Stimulated activated CD8-positive, alpha-beta memory T cell treated with anti-CD3 and anti-CD28 coated beads, Interleukin-15, amount 100 ng/mL, for 48 hours (primary cell): ENCODE results near the gene NTN4.
"Not testable (repeated sequence)": the region's sequence is repeated elsewhere in the genome, so short reads cannot be mapped to it uniquely, and the experiment has no call there.

Source experiments
- DNase-seq, 2 donors: peaks; one replicate each; pipeline ENCODE4 v3.0.0-alpha.2; 2020; ENCODE audit warnings: low read depth in 2 of 2

Gene NTN4

DNA sequence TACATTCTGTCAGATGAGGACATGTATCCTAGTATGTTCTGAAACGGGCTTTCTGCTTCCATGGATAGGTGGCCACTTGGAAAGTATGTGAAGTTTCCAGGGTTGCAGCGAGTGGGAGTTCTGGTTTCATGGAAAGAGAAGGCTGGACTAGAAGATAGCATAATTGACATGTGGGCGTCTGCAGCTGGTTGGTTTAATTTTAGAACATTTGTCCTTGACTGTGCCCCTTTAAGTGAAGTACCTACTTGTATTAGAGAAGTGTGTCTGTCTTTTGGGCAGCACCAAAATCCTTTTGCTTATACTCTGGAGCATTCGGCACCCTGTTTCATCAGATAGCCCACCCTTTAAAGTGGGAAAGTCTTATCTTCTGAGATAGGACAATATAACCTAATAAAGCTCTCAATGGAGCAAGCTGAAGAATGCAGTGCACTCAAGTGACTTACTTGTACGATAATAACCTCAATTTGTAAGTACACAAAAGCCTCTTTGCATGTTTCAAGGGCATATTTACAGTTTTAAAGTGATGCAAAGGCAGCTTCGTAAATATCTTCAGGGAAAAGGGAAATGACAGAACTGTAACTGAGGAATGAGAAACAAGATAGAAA, 35.2 kb downstream of the NTN4 start:
- DNase-seq = no peak

DNA sequence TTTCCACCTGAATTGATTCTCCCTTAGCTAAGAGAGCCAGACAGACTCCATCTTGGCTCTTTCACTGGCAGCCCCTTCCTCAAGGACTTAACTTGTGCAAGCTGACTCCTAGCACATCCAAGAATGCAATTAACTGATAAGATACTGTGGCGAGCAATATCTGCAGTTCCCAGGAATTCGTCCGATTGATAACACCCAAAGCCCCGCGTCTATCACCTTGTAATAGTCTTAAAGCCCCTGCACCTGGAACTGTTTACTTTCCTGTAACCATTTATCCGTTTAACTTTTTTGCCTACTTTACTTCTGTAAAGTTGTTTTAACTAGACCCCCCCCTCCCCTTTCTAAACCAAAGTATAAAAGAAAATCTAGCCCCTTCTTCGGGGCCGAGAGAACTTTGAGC, 44.5 kb downstream of the NTN4 start:
- not testable (repeated sequence) for DNase-seq

DNA sequence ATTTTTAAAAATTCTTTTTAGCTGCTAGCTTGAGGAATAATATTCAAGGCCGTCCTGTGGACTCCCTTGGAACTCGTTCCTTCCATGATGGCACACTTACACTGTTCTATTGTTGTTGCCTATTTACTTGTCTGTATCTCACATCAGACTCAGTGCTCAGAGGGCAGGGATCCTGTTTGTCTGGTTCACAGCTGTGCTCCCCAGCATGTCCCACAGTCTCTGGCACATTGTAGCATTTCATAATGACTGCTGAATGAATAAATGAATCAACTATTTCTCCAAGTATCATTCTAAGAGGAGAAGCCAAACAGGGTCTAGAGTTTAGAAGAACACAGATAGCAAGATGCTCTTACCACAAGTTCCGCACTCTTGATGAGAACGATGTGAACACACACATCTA, 48.0 kb downstream of the NTN4 start:
- DNase-seq = no peak

DNA sequence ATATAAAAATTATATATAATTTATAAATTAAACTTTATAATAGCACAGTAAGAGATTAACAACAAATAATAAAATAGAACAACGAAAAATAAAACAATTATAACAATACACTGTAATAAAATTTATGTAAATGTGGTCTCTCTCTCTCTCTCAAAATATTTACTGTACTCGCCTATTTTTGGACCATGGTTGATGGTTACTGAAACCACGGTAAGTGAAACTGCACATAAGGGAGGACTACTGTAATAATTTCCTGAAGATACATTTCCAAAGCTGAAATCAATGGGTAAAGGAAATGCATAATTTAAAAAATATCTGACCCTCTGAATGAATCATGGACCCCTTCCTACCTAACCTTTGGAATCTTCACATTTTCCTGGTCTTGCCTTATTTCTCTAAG, 48.9 kb downstream of the NTN4 start:
- no peak for DNase-seq

DNA sequence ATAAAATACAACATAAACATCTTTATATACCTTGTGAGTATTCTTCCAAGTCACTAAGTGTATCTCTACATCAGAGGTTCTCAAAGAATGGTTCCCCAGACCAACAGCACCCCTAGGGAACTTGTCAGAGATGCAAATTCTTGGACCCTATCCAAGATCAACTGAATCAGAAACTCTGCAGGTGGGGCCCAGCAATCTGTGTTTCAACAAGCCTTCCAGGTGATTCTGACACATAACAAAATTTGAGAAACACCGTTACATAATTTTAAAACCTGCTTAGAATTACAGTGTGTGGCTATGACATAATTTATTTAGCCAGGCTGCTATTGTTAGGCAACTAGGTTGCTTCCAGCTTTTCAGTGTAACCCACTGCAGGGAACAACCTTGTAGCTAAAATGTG, 49.8 kb downstream of the NTN4 start:
- no peak for DNase-seq

DNA sequence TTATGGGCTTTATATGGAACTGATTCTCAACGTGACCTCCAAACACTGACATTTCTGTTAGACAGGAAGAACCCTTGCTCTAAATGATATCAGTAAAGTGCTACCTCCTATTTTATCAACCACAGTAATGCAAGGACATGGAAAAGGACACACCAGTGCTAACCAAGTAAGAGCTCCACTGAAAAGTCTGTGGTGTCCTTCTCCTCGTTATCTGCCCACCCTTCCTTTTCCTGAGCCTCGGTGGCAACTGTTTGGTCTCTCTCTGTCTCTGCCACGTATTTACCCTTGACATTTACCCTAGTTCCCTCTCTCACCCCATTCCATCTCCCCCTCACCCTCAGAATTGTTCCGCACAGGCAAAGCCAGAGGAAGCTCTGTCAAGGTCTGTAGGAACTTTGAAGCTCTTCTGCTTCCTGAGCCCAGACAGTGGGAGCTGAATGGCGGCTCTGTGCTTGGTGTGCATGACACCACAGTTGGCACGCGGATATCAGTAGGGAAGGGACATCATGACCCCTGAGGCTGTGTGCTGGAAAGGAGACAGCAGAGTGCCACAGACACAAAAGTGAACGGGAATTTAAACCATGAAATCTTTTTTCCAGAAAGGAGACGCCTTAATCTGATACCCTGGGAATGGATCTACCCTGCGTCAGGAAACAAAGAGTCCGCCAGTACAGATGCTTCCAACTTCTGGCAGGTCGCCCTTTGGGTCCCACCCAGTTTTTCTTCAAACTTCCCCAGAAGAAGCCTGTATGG, 50.8 kb downstream of the NTN4 start:
- DNase-seq = no peak

DNA sequence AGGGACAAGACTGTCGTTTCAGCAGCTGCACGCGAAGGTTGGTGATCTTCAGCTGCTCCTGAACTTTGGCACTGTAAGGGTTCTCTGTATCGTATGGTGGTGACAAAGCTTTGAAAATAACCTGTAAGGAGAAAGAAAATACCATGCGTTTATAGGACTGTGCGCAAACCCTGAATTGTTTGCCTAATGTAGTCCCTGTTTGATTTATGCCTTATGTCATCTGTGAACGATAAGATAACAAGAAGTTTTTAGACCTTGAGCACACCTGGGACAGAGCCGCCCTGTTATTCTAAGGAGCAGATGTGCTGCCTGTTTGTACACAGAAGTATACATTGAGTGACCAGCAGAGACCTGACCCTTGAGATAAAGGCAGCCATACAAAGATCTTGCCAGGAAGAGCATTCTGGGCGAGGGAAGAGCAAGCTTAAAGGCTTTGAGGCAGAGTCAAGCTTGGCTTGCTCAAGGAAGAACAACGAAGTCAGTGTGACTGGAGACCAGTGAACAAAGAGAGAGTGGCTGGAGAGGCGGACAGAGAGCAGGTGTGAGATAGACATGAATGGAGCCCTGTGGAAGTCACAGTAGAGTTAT, 52.4 kb downstream of the NTN4 start:
- DNase-seq = no peak

DNA sequence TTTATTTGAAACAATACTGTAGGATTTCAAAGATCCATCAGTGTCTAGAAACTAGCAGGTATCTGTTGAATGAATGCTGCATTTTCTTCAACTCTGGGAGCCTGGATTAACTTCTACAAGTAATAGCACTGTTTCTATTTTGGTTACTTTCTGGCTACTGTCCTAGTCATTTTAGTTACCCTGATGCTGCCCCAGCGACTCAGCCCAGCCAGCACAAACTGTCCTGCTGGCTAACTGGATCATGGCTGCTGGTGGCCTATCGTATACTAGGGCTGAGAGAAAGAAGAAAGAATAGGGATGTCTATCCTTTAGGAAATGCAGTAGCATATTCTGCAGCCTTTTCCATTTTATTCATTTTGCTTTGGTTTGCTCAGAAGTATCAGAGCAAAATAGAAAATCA, 53.9 kb downstream of the NTN4 start:
- DNase-seq = no peak

DNA sequence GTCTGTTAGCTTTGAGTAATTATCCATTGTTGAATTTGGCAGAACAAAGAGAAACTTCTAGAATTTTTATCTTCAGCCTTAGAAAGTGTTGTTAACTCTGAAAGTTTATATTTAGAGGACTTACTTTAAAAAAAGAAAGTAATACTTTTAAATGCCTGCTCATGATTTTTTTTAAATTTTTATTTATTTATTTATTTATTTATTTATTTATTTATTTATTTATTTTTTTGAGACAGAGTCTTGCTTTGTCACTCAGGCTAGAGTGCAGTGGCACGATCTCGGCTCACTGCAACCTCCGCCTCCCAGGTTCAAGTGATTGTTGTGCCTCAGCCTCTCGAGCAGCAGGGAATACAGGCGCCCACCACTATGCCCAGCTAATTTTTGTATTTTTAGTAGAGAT, 54.8 kb downstream of the NTN4 start:
- DNase-seq = not testable (repeated sequence)

DNA sequence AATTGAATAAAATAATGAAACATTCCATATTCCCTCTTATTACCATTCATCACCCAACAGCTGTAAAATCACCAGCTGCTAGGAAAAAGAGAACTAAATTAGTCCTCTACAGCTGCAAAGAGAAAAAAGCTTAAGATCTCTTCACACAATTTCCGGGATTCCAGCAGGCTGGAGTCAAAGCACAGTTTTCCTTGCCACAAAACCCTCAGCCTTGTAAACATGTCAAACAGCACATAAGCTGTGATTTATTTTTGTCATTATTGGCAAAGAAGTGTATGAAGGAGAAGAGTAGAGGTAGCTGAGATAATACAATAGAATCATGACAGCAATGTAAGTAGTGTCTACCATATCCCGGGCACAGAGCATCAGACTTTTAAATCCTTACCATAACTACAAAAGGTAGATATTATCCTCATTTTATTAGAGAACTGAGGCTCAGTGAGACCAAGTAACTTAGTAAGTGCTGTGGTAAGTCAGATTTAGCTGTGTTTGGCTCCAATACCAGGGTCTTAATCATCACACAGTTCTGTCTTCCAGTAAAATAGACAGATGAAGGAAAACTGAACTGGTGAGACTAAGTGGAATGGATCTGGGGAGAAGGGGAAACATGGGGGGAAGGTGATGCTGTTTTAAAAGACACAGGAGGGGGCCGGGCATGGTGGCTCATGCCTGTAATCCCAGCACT, 57.3 kb downstream of the NTN4 start:
- no peak for DNase-seq

DNA sequence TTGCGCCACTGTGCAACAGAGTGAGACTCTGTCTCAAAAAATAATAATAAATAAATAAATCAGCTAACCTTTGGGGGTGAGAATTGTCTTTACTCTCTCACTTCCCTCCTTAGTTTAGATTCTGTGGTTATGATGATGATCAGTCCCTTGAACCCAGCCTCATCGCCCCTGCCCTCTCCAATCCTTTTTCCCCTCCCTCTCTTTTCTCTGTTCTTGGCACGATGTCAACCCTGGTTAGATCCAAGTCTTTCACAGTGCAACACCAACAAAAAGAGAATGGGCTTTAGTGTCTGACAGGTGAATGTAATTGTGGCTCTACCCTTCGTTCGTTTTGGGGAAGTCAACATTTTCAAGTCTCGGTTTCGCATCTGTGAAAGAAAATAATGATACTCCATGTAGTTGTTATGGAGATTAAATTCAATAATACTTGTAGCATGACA, 59.0 kb downstream of the NTN4 start:
- DNase-seq = no peak

DNA sequence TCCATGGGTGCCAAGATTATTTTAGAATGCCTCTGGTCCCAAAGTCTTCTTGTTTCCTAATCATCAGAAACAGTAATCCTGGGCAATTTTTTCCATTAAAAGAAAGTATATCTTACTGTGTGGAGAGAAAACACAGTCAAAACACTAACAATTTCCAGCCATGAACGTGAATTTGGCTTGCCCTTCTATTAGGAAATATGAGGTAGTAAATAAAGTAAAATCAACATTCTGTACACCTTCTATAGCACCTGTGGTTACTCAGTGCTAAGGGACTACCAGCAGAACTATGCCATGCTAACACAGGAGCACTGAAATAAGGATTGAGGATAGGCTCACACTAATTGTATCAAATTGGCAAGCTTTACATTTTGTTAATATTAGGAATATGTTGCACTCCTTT, 60.1 kb downstream of the NTN4 start:
- DNase-seq = no peak

DNA sequence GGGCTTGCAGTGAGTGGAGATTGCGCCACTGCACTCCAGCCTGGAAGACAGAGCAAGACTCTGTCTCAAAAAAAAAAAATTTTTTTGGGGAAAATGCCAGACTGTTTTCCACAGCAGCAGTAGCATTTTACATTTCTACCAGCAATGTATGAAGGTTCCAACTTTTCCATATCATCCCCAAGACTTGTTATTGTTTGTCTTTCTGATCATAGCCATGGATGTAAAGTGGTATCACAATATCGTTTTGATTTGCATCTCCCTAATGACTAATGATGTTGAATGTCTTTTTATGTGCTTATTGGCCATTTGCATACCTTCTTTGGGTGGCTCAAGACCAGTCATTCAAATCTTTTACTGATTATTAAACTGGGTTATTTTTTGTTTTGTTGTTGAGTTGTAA, 63.7 kb downstream of the NTN4 start:
- no peak for DNase-seq

DNA sequence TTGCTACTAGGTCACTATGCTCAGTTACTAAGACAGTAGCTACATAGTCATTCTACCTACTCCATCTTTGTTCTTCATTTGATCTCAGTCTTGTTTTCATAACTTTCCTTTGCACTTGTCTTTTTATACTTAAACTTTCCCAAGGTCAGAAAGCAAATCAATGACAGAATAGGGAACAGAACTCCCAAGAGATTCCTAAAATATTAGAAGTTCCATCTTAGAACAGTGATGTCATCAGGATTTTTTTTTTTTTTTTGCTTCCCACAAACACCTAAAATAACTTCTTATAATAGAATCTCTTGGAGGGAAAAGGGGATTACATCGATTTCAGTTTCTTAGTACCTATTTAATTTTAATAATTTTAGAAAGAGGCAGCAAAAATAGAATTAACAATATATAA, 65.8 kb downstream of the NTN4 start:
- DNase-seq = no peak

DNA sequence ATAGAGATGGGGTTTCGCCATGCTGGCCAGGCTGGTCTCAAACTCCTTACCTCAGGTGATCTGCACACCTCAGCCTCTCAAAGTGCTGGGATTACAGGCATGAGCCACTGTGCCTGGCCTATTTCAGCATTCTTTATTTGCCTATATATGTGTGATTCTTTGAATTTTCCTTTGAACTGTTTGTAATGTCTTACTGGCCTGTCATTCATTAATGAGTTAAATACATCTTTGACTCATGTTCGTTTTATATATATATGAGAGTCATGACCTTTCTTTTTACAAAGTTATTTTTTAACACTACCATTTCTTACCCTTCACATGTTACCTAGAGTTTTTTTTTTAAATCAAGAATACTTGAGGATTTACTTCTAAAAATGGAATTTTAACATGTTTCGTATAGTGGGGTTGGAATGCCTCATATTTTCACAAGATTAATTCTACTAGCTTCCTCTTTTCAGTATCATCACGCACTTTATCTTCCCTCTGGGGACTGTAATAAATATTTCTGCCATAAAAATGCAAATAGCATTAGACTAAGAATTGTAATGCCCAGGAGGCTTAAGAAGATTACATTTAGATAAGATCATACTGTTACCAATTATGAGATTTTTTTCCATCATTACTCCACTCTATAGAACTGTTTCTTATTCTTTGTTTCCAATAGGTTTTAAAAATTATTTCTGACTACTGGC, 66.7 kb downstream of the NTN4 start:
- DNase-seq = no peak

DNA sequence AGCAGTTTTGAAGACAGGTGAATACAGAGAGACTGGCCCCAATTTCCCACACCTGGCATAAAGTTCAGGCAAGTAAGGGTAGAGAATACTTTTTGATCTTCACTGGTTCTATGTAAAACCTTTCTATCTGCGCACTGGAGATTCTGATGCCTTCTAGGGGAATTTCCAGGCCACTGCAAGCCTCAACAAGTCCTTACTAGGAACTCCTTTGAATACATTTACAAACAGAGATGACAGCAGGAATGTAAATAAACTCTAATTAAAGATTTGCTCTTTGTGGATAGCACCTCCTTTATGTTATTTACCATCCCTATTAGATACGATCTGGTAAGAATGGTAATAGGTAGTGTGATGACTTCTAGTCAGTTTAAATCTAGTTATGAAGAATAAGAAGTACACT, 69.2 kb downstream of the NTN4 start:
- no peak for DNase-seq

DNA sequence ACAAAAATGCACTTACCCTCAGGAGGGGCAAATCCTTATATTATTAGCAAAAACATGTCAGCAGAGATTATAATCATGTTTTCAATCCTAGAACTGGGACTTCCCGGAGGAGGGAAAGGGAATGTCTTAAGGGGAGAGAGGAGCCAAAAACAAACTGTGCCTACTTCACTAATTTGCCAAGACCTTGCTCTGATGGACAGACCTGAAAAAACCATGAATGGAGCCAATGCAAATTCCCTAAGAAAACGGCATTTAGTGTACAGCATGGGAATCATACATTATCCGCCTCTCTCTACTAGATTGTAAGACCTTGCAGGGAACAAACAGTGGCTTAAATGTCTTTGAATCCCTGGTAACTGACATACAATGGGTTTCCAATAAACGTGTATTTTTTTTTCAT, 70.4 kb downstream of the NTN4 start:
- no peak for DNase-seq

DNA sequence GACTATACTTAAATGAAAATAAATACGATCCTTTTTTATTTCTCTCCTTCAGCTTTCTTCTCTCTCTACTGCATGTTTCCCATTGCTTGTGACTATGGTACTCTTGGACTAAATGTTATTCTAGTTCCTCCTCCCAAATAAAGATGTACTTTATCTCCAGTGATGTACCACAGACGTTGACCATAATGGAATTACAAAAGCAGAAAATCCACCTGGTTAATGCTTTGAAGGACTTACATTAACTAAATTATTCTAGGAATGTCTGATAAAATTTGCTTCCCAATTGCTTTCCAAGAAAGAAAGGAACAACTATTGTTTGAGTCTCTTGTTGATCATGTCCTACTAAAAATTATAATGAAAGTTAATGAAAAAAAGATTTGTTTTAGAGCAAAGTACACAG, 71.8 kb downstream of the NTN4 start:
- no peak for DNase-seq

DNA sequence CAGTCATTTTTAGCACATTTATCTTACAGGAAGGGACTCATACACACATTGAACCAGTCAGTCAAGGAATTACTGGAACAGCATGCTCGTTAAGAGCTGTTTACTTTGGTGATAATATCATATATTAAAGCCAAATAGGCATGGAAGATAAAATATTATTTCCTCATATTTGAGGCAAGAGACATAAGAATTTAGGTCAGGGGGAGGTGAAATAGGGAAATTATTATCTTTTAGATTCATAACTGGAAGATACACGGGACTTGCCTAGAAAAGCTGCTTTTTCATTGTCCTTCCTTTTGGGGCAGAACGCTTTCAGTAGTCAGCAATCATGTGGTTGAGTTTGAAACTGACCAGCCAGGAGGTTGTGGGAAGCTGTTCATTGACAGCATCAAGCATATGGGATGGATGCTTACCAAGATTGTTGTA, 72.5 kb downstream of the NTN4 start:
- no peak for DNase-seq

DNA sequence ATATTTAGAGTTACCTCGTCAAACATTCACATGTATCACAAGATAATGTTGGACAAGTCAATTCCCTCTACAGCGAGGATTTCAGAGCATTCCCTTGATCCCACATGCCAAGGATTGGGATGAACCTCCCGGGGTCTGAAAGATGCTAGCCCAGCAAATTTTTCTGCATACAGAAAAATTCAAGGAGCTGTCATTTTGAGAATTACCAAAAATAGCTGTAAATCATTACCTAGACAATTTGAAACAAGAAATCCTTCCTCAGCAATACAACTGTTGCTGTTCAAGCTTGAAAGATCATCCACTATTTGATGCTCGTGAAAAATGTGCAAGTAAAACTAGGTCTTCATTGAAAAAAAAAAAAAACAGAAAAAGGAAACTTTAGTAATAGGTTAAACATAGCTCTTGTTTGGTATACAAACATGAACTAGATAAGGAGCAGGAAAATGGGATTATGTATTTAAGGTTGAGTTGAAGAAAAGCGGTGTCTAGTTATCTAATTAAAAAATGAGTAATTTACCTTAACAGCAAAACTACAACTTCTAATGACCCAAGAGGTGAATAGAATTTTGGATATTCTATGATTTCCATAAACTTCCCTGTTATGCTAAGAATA, 73.1 kb downstream of the NTN4 start:
- DNase-seq = no peak

DNA sequence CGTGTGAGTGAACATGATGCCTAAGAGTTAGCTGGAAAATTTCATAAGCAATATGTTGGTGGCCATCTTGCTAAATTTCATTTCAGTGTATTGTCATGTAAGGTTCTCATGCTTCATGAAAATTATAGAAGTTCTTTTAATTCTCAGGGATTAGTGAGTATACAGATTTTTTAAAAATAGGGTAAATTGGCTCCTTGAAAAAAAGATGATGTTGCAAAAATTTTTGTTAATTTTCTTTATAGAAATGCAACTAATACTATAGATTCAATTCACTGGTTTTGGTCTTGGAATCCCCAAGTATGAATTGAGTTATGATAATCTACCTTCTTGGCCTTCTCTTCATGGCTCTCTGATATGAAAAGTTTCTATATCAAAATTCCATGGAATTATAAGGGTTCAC, 75.4 kb downstream of the NTN4 start:
- no peak for DNase-seq

DNA sequence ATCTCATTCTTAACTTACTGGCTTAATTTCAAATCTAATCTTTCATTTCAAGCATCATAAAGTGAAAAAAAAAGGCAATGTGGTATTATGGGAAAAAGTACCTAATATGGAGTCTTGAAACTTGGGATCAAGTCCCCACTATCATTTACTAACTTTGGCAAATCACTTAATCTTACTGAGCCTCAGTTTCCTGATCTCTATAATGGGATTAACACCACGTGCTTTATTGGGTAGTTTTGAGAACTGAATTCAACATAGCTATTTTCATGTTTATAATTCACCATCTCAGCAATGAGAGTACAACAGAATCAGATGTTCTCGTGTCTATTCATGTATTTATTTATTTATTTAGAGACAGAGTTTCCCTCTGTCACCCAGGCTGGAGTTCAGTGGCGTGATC, 78.3 kb downstream of the NTN4 start:
- DNase-seq = no peak
